ENCODE results near the gene CWC15. TPM values are rescaled to one million over a fixed set of nuclear protein-coding genes. Genes with fewer than 3 reads are reported as not detected.

The CWC15 gene
- total RNA-seq, 3 donors from 2014 or later, result 42.9 to 62.7 (median 47.9) TPM

DNA sequence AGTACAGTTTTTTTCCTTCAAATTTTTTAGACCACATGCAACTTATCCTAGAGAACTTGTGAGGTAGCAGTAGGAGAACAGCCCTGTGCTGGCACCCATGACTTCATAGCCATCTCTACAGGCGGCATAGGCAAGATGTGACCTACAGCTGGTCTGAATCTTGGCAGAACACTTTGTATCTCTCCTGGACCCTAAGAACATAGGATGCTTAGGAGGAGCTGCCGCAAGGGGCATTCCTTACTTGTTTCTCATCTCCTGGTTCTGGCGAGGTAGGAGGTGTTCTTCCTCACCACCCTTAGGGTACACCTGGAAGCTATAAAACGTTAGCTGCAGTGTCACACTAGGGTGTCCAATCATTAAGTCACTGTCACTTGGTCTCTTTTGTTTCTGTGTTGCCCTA is 16.4 kb downstream of the CWC15 start:
- TF ChIP-seq, protein P1, sequence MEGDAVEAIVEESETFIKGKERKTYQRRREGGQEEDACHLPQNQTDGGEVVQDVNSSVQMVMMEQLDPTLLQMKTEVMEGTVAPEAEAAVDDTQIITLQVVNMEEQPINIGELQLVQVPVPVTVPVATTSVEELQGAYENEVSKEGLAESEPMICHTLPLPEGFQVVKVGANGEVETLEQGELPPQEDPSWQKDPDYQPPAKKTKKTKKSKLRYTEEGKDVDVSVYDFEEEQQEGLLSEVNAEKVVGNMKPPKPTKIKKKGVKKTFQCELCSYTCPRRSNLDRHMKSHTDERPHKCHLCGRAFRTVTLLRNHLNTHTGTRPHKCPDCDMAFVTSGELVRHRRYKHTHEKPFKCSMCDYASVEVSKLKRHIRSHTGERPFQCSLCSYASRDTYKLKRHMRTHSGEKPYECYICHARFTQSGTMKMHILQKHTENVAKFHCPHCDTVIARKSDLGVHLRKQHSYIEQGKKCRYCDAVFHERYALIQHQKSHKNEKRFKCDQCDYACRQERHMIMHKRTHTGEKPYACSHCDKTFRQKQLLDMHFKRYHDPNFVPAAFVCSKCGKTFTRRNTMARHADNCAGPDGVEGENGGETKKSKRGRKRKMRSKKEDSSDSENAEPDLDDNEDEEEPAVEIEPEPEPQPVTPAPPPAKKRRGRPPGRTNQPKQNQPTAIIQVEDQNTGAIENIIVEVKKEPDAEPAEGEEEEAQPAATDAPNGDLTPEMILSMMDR (IDR thresholded peaks at IDR 0.05), result no peak
- no peak for TF ChIP-seq POLR2AphosphoS5 (IDR thresholded peaks at IDR 0.05)
- no peak for TF ChIP-seq POLR2A (IDR thresholded peaks at IDR 0.05)
- H3K27me3 ChIP-seq, result no peaks in the 10 kb centered on the region
- H3K9me3 ChIP-seq, result no peaks in the 10 kb centered on the region
- no peaks in the 10 kb centered on the region for H3K36me3 ChIP-seq
- no peak for DNase-seq (ENCODE audit: low spot score in 2 of 2)
- no peak overlapping the region for H3K27ac ChIP-seq
- no peak overlapping the region for H3K4me3 ChIP-seq
- H3K4me1 ChIP-seq, result no peaks in the 10 kb centered on the region
- intact Hi-C loops (cut with DNase I; ENCODE audit: low total_unique reads), result no loop called here

DNA sequence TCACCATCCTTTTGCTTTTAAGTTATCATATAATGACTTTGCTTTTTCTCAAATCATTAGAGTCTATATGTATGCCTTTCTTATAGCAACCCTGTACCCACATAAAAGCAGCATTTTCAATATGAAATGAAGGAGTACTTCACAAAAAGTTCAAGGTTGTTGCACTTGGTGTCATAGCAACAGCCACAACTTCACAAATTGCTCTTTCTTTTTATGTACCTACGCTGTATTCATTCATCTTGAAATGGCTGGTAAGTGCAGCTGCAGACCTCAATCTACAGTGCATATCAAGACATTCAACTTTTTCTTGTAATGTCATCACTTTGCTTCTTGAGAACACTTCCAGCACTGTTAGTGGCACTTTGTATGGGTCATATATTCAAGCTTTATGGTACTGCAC is 18.6 kb downstream of the CWC15 start:
- Histone ChIP-seq H3K27ac (no peak overlapping the region), H3K4me1 (no peaks in the 10 kb centered on the region), H3K4me3 (no peak overlapping the region), H3K27me3 (no peaks in the 10 kb centered on the region), H3K36me3 (no peaks in the 10 kb centered on the region), H3K9me3 (no peaks in the 10 kb centered on the region)
- intact Hi-C loops (cut with DNase I; ENCODE audit: low total_unique reads), result no loop called here
- TF ChIP-seq, protein P1 (IDR thresholded peaks at IDR 0.05), result no peak
- TF ChIP-seq POLR2A (IDR thresholded peaks at IDR 0.05) (no peak), POLR2AphosphoS5 (IDR thresholded peaks at IDR 0.05) (no peak)
- DNase-seq (ENCODE audit: low spot score in 2 of 2), result no peak

DNA sequence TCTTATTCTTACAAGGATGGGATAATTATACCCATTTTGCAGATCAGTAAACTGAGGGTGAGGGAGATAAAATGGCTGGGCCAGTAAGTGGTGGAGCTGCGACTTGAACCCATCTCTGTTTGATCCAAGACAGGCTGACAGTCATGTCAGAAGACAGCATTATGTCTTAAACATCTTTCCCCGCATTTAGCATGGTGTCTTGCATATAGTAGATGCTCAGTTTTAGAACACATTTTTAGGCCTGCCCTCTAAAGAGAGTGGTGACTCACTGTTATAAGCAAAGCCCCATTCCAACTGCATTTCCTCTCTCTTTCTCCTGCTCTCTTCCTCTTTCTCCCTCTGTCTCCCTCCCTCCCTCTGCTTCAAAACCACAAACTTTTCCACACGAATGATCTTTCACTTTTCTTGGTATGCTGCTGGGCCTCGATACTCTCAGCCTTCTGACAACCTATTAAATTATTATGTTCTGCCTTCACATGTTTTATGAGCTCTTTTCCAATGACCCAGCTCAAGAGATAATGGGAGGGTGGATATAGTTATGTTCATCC is 25.2 kb downstream of the CWC15 start:
- no peak overlapping the region for H3K27ac ChIP-seq
- H3K4me3 ChIP-seq, result no peak overlapping the region
- DNase-seq (ENCODE audit: low spot score in 2 of 2), result no peak
- no peaks in the 10 kb centered on the region for H3K4me1 ChIP-seq
- no peak for TF ChIP-seq POLR2A (IDR thresholded peaks at IDR 0.05)
- no peak for TF ChIP-seq POLR2AphosphoS5 (IDR thresholded peaks at IDR 0.05)
- TF ChIP-seq, protein P1 (IDR thresholded peaks at IDR 0.05), result no peak
- intact Hi-C loops (cut with DNase I; ENCODE audit: low total_unique reads), result no loop called here
- H3K9me3 ChIP-seq, result no peaks in the 10 kb centered on the region
- H3K27me3 ChIP-seq, result no peaks in the 10 kb centered on the region
- no peaks in the 10 kb centered on the region for H3K36me3 ChIP-seq

DNA sequence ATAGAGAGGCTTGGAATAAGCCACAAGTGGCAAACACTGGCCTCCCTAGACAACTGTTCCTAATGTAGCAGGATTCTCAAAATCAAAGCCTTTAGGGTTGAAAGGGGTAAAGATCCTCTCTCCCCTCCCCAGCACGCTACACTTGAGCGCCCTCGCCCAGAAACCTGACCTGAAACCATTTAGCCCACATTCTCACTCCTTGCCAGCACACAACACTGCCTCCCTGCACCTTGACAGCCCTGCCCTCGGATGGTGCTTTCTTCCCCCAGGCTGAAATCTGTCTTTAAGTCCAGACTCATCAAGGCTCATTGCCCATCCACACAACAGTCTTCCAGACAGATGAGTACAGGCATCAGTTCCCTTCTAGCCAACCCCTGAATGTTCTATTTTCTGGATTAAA is 26.5 kb downstream of the CWC15 start:
- TF ChIP-seq, protein P1 (IDR thresholded peaks at IDR 0.05), result no peak
- TF ChIP-seq POLR2AphosphoS5 (IDR thresholded peaks at IDR 0.05) (no peak), POLR2A (IDR thresholded peaks at IDR 0.05) (no peak)
- Histone ChIP-seq H3K9me3 (no peaks in the 10 kb centered on the region), H3K27ac (no peak overlapping the region), H3K36me3 (no peaks in the 10 kb centered on the region), H3K27me3 (no peaks in the 10 kb centered on the region), H3K4me3 (no peak overlapping the region), H3K4me1 (no peaks in the 10 kb centered on the region)
- no peak for DNase-seq (ENCODE audit: low spot score in 2 of 2)
- intact Hi-C loops (cut with DNase I; ENCODE audit: low total_unique reads), result no loop called here

DNA sequence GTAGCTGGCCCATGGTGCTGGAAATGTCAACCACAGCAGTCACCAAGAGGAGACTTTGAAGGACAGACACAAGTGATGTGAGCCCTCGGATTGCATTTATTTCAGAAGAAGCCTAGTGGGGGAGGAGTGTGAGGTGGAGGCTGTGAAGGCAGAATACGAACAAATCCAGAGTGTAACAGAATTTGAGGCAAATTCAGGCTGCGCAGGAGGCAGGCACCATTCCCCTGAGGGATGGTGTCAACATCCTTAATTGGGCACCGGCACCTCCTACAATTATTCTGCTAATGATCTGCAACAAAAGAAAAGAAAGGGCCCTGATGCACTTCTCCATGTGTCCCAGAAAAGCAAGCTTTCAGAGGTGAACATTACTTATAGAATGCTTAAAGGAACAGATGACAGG is 32.2 kb downstream of the CWC15 start:
- Histone ChIP-seq H3K4me3 (no peak overlapping the region), H3K27me3 (no peaks in the 10 kb centered on the region), H3K9me3 (no peaks in the 10 kb centered on the region), H3K36me3 (no peaks in the 10 kb centered on the region), H3K4me1 (no peaks in the 10 kb centered on the region), H3K27ac (no peak overlapping the region)
- TF ChIP-seq, protein P1 (IDR thresholded peaks at IDR 0.05), result no peak
- no peak for TF ChIP-seq POLR2AphosphoS5 (IDR thresholded peaks at IDR 0.05)
- no peak for TF ChIP-seq POLR2A (IDR thresholded peaks at IDR 0.05)
- no peak for DNase-seq (ENCODE audit: low spot score in 2 of 2)
- intact Hi-C loops (cut with DNase I; ENCODE audit: low total_unique reads), result no loop called here

Measured in breast epithelium (tissue), 4 donors.